Measurements from ENCODE around the gene PNLDC1.

PNLDC1 gene

DNA sequence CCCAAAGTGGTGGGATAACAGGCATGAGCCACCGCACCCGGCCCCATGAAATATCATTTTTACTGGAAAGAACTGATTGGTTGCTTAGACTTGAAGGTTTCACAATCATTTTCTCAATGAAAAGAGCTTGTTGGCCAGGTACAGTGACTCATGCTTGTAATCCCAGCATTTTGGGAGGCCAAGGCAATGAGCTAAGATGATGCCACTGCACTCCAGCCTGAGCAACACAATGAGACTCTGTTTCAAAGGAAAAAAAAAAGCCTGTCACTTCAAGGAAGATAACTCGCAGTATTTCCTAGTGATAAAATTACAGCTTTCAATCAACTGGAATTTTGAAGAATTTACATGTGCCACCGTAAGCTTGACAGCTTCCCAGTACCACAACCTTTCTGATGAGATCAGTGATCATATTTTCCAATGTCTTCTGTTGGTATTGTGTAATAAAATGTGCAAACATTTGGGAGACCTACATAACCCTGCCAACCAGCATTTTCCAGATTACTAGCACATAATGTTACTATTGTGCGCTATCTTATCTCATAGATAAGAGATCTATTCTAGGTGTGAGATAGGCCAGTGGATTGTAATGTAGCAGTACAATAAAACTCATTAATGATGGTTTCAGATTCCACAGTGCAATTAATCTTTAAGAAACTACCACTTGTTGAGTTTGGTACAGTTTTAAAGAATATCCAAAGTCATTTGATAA lies 7.2 kb downstream of the PNLDC1 start:
- no peak for TF ChIP-seq EGR1 (IDR thresholded peaks at IDR 0.05)
- TF ChIP-seq, protein P1, sequence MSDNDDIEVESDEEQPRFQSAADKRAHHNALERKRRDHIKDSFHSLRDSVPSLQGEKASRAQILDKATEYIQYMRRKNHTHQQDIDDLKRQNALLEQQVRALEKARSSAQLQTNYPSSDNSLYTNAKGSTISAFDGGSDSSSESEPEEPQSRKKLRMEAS (IDR thresholded peaks at IDR 0.05) = no peak
- no peak for TF ChIP-seq ZBTB7A (IDR thresholded peaks at IDR 0.05; ENCODE audit: low read depth)
- no peak for TF ChIP-seq TAF1 (IDR thresholded peaks at IDR 0.05; ENCODE audit: low read depth)
- no peak for TF ChIP-seq NFIC (IDR thresholded peaks at IDR 0.05)
- TF ChIP-seq TCF12 (IDR thresholded peaks at IDR 0.05; ENCODE audit: low read depth) = no peak
- TF ChIP-seq CEBPB (IDR thresholded peaks at IDR 0.05) = no peak
- no peak for TF ChIP-seq REST (IDR thresholded peaks at IDR 0.05; ENCODE audit: low read depth)
- no peak for TF ChIP-seq RAD21 (IDR thresholded peaks at IDR 0.05; ENCODE audit: low read depth)
- TF ChIP-seq USF1 (IDR thresholded peaks at IDR 0.05) = no peak
- no peak for TF ChIP-seq TEAD4 (IDR thresholded peaks at IDR 0.05)
- no peak for TF ChIP-seq YY1 (IDR thresholded peaks at IDR 0.05; ENCODE audit: low read depth)
- no peak for TF ChIP-seq FOXM1 (IDR thresholded peaks at IDR 0.05; ENCODE audit: borderline replicate concordance, low read depth)
- no peak for TF ChIP-seq CREB1 (IDR thresholded peaks at IDR 0.05; ENCODE audit: low read depth)
- TF ChIP-seq EP300 (IDR thresholded peaks at IDR 0.05; ENCODE audit: borderline replicate concordance) = no peak

DNA sequence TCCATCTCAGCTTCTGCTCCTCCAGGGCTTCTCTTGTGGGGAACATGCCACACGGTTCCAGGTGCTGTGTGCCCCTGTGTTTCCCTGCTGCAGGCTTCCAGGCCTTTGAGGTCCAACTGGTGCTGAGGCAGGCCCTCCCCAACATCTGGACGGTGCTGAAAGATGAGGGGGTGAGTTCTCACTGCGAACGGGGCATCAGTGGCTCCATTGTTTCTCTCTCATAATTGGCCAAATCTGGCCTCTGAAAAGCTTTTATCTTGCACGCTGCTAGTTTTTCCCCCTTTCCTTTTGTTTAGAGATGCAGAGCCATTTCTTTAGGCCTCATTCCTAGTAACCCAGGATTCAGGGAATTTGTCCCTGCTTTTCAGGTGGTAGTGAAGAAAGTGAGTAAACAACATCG lies 8.6 kb downstream of the PNLDC1 start:
- TF ChIP-seq CREB1 (IDR thresholded peaks at IDR 0.05; ENCODE audit: low read depth) (no peak), EP300 (IDR thresholded peaks at IDR 0.05; ENCODE audit: borderline replicate concordance) (no peak), FOXM1 (IDR thresholded peaks at IDR 0.05; ENCODE audit: borderline replicate concordance, low read depth) (no peak), ZBTB7A (IDR thresholded peaks at IDR 0.05; ENCODE audit: low read depth) (no peak), EGR1 (IDR thresholded peaks at IDR 0.05) (no peak), TAF1 (IDR thresholded peaks at IDR 0.05; ENCODE audit: low read depth) (no peak), USF1 (IDR thresholded peaks at IDR 0.05) (no peak), CEBPB (IDR thresholded peaks at IDR 0.05) (no peak), TEAD4 (IDR thresholded peaks at IDR 0.05) (no peak), YY1 (IDR thresholded peaks at IDR 0.05; ENCODE audit: low read depth) (no peak), RAD21 (IDR thresholded peaks at IDR 0.05; ENCODE audit: low read depth) (no peak), NFIC (IDR thresholded peaks at IDR 0.05) (no peak)
- TF ChIP-seq, protein P1 (IDR thresholded peaks at IDR 0.05) = no peak

GRCh38 chr6:159809149-159809548 lies 9.1 kb downstream of the PNLDC1 start:
- no peak for TF ChIP-seq TEAD4 (IDR thresholded peaks at IDR 0.05)
- TF ChIP-seq EP300 (IDR thresholded peaks at IDR 0.05; ENCODE audit: borderline replicate concordance) = no peak
- TF ChIP-seq TAF1 (IDR thresholded peaks at IDR 0.05; ENCODE audit: low read depth) = no peak
- no peak for TF ChIP-seq TCF12 (IDR thresholded peaks at IDR 0.05; ENCODE audit: low read depth)

DNA sequence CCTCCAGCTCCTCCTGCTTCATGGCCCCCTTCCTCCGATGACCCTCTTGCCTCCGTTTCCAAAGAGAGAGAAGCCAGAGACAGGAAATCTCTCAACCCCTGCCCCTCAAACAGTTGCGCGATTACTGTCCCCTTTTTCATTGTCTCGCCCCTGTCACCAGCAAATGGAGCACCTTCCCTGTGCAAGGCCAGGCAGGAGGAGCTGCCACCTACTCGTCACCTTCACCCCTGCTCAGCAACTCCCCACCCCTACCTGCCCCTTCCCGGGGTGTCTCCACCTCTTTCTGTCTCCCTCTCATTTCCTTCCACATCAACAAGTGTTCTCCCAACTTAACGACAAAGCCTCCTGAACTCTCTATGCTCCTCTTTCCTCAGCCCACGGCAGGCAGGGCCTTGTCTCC lies 13.7 kb downstream of the PNLDC1 start:
- TF ChIP-seq, protein P1 (IDR thresholded peaks at IDR 0.05) = no peak
- TF ChIP-seq REST (IDR thresholded peaks at IDR 0.05; ENCODE audit: low read depth) (no peak), EGR1 (IDR thresholded peaks at IDR 0.05) (no peak), USF1 (IDR thresholded peaks at IDR 0.05) (no peak), NFIC (IDR thresholded peaks at IDR 0.05) (no peak), CEBPB (IDR thresholded peaks at IDR 0.05) (no peak), FOXM1 (IDR thresholded peaks at IDR 0.05; ENCODE audit: borderline replicate concordance, low read depth) (no peak), TCF12 (IDR thresholded peaks at IDR 0.05; ENCODE audit: low read depth) (no peak), TEAD4 (IDR thresholded peaks at IDR 0.05) (no peak), RAD21 (IDR thresholded peaks at IDR 0.05; ENCODE audit: low read depth) (no peak), CREB1 (IDR thresholded peaks at IDR 0.05; ENCODE audit: low read depth) (no peak), ZBTB7A (IDR thresholded peaks at IDR 0.05; ENCODE audit: low read depth) (no peak), YY1 (IDR thresholded peaks at IDR 0.05; ENCODE audit: low read depth) (no peak), EP300 (IDR thresholded peaks at IDR 0.05; ENCODE audit: borderline replicate concordance) (no peak), TAF1 (IDR thresholded peaks at IDR 0.05; ENCODE audit: low read depth) (no peak)

DNA sequence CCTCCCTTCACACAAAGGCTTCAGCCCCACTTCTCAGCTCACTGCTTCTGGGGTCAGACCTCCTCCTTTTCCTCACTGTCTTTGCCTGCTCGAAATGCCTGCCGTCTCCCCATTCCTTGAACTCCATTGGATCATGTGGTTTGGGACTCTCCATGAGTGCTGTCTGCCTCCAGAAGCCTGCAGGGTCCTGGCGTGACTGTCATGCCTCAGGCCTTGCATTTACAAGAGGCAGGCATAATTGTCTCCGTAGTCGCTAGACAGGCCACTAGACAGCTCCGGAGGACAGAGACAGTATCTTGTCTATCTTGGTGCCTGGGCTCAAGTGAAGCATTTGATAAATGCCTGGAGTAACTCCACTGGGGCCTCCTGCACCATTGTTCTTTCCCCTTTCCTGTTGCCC lies 15.3 kb downstream of the PNLDC1 start:
- TF ChIP-seq REST (IDR thresholded peaks at IDR 0.05; ENCODE audit: low read depth) = no peak
- TF ChIP-seq USF1 (IDR thresholded peaks at IDR 0.05) = no peak
- no peak for TF ChIP-seq ZBTB7A (IDR thresholded peaks at IDR 0.05; ENCODE audit: low read depth)
- no peak for TF ChIP-seq CREB1 (IDR thresholded peaks at IDR 0.05; ENCODE audit: low read depth)
- no peak for TF ChIP-seq TAF1 (IDR thresholded peaks at IDR 0.05; ENCODE audit: low read depth)
- no peak for TF ChIP-seq TEAD4 (IDR thresholded peaks at IDR 0.05)
